ENCODE data around the gene PBX1. TPM values are rescaled to one million over a fixed set of nuclear protein-coding genes. Genes with fewer than 3 reads are reported as not detected.

Gene PBX1
- total and polyA plus RNA-seq, 2 donors (not counting 3 experiments of a cell fraction or from before 2014, with no cell fraction given) = 10.7 to 24.1 TPM

DNA sequence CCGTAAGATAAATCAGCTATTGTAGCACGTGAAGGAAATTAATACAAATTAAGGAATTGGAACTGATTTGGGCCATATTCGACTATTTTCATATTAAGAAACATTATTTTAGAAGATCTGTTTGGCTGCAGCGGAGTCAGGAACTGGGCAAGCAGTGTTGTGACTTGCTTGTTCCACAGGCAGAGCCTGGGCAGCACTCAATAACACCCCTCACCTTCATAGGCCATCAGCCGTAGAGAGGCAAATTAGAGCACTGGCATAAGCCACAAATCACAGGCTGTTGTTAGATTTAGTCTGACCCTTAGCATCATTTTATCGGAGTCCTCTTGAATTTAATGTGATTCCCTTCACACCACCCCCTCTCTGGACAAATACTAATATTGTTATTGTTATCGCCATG lies 72.8 kb downstream of the PBX1 start:
- no peak overlapping the region for H2AFZ ChIP-seq (ENCODE audit: low read depth, low read length)
- H3K79me2 ChIP-seq (ENCODE audit: control insufficient read depth, insufficient read depth, low read length) = no peaks in the 10 kb centered on the region
- FAIRE-seq = no peak
- intact Hi-C loops (cut with micrococcal nuclease) (no loop called here), dilution Hi-C loops (cut with MboI; ENCODE audit: extremely low pct_ligation_motif_present, low sequenced_read_pairs) (no loop called here)
- no TSS peak for BruUV-seq (replicated peaks)
- H3K4me2 ChIP-seq (ENCODE audit: insufficient read depth, low read length) = no peak overlapping the region
- no peaks in the 10 kb centered on the region for H3K27me3 ChIP-seq (ENCODE audit: control insufficient read depth in 2 of 2, insufficient read depth in 2 of 2, low read length in 2 of 2)
- no peak overlapping the region for H3K4me3 ChIP-seq (replicated peaks in 1 of 3; ENCODE audit: insufficient read depth in 1 of 3, low read depth in 1 of 3, low read length in 3 of 3)
- TF ChIP-seq POLR2A (IDR thresholded peaks at IDR 0.05; ENCODE audit: low read depth, low read length) (no peak), EZH2 (IDR thresholded peaks at IDR 0.05; ENCODE audit: borderline replicate concordance, low read depth, low read length, severe bottlenecking) (no peak), FOS (IDR thresholded peaks at IDR 0.05; ENCODE audit: borderline replicate concordance, insufficient read depth, low read length) (no peak), POLR2AphosphoS5 (IDR thresholded peaks at IDR 0.05; ENCODE audit: insufficient read depth, low read depth, low read length) (no peak), GATA2 (IDR thresholded peaks at IDR 0.05; ENCODE audit: insufficient read depth, insufficient read length, low read depth, low read length) (no peak), JUN (IDR thresholded peaks at IDR 0.05; ENCODE audit: borderline replicate concordance, insufficient read depth, insufficient read length, low read depth) (no peak), MYC (IDR thresholded peaks at IDR 0.05; ENCODE audit: low read depth, low read length) (no peak)
- TF ChIP-seq, protein P1, sequence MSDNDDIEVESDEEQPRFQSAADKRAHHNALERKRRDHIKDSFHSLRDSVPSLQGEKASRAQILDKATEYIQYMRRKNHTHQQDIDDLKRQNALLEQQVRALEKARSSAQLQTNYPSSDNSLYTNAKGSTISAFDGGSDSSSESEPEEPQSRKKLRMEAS (IDR thresholded peaks at IDR 0.05; ENCODE audit: insufficient read depth, insufficient read length) = no peak
- TF ChIP-seq, protein P2, sequence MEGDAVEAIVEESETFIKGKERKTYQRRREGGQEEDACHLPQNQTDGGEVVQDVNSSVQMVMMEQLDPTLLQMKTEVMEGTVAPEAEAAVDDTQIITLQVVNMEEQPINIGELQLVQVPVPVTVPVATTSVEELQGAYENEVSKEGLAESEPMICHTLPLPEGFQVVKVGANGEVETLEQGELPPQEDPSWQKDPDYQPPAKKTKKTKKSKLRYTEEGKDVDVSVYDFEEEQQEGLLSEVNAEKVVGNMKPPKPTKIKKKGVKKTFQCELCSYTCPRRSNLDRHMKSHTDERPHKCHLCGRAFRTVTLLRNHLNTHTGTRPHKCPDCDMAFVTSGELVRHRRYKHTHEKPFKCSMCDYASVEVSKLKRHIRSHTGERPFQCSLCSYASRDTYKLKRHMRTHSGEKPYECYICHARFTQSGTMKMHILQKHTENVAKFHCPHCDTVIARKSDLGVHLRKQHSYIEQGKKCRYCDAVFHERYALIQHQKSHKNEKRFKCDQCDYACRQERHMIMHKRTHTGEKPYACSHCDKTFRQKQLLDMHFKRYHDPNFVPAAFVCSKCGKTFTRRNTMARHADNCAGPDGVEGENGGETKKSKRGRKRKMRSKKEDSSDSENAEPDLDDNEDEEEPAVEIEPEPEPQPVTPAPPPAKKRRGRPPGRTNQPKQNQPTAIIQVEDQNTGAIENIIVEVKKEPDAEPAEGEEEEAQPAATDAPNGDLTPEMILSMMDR (IDR thresholded peaks at IDR 0.05; ENCODE audit: extremely low read depth in 1 of 2, insufficient read depth in 1 of 2, low read depth in 1 of 2, low read length in 2 of 2) = no peak
- ChIA-PET CTCF (interaction anchor here (1.1 kb wide), 1 partner anchor 9 kb away, joined by 4 read pairs; no protein-coding TSS in a partner anchor), POLR2A (no interaction called here)
- no peaks in the 10 kb centered on the region for H3K9me1 ChIP-seq (replicated peaks; ENCODE audit: control insufficient read depth, extremely low read depth, insufficient read depth, low read length)
- no peaks in the 10 kb centered on the region for H4K20me1 ChIP-seq (replicated peaks; ENCODE audit: control insufficient read depth, extremely low read depth, insufficient read depth, low read length)
- H3K36me3 ChIP-seq (ENCODE audit: control insufficient read depth in 2 of 2, extremely low read depth in 1 of 2, insufficient read depth in 2 of 2, low read length in 2 of 2) = no peaks in the 10 kb centered on the region
- no peaks in the 10 kb centered on the region for H3K9me3 ChIP-seq (replicated peaks; ENCODE audit: control insufficient read depth, insufficient read depth, low read length)
- no peak for DNase-seq (ENCODE audit: low read depth, low spot score)
- no peaks in the 10 kb centered on the region for H3K4me1 ChIP-seq (ENCODE audit: control insufficient read depth, extremely low read depth, insufficient read depth, low read length)
- no peak overlapping the region for H3K9ac ChIP-seq (replicated peaks; ENCODE audit: extremely low read depth, insufficient read depth, low read length)
- no peak overlapping the region for H3K27ac ChIP-seq (ENCODE audit: insufficient read depth, low read depth, low read length)
